ENCODE data around the gene MS4A4E.
"Not testable (repeated sequence)": the region's sequence is repeated elsewhere in the genome, so short reads cannot be mapped to it uniquely, and the experiment has no call there.

The MS4A4E gene

GRCh38 chr11:60242740-60243239 is at the start of gene MS4A4E:
Gene MS4A4E, minus strand, starts transcription at chr11:60243137. Its CDS starts 13,082 bp downstream, at chr11:60230055.
- no peaks in the 10 kb centered on the region for H3K9me3 ChIP-seq (ENCODE audit: control insufficient read depth, insufficient read depth, low read length)
- no peaks in the 10 kb centered on the region for H3K36me3 ChIP-seq (ENCODE audit: insufficient read depth, low read length)
- no peak within 1 kb of the TSS for H3K9ac ChIP-seq (ENCODE audit: low read depth, low read length)
- H3K4me1 ChIP-seq (ENCODE audit: insufficient read depth, low read length): no peaks in the 10 kb centered on the region

DNA sequence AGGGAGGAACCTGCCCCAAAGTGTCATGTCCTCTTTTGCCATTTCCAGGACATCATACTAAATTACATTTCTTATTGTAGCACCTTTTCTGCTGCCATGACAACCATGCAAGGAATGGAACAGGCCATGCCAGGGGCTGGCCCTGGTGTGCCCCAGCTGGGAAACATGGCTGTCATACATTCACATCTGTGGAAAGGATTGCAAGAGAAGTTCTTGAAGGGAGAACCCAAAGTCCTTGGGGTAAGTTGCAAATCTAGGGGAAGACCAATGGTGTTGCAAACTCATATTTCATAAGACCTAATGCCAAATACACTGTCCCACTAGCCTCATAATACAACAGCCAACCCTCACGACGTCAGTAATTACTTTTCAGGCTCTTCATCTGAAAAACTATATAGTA is 49.2 kb upstream of the MS4A4E start:
- no peaks in the 10 kb centered on the region for H3K4me1 ChIP-seq (ENCODE audit: insufficient read depth, low read length)
- H3K9ac ChIP-seq (ENCODE audit: low read depth, low read length): no peak overlapping the region
- H3K36me3 ChIP-seq (ENCODE audit: insufficient read depth, low read length): no peaks in the 10 kb centered on the region
- no peaks in the 10 kb centered on the region; the same call in 1 of the 2 replicates for H3K9me3 ChIP-seq (ENCODE audit: control insufficient read depth, insufficient read depth, low read length)

DNA sequence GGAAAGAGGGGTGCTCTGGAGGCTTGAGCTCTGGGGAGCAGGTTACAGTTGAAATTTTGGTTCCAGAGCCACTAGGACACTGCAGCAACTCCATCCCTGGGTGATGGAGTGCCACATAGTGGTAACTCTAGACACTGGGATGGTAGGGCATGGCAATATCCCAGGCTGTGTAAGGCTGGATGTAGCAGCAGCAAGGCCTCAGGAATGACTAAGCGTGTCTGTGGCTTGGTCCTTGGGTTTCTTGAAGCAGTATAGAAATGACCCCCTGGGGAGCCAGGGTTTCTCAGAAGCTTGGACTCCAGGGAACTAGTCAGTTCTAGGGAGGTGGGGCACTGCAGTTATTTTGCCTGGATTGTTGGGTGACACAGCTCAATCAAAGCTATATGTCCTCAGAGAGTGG is 45.6 kb upstream of the MS4A4E start:
- no peaks in the 10 kb centered on the region; the same call in 1 of the 2 replicates for H3K9me3 ChIP-seq (ENCODE audit: control insufficient read depth, insufficient read depth, low read length)
- H3K9ac ChIP-seq (ENCODE audit: low read depth, low read length): no peak overlapping the region
- no peaks in the 10 kb centered on the region for H3K36me3 ChIP-seq (ENCODE audit: insufficient read depth, low read length)
- no peaks in the 10 kb centered on the region for H3K4me1 ChIP-seq (ENCODE audit: insufficient read depth, low read length)

GRCh38 chr11:60285411-60286126 is 42.6 kb upstream of the MS4A4E start:
- H3K36me3 ChIP-seq (ENCODE audit: insufficient read depth, low read length); H3K9me3 ChIP-seq (ENCODE audit: control insufficient read depth, insufficient read depth, low read length); H3K4me1 ChIP-seq (ENCODE audit: insufficient read depth, low read length); H3K9ac ChIP-seq (ENCODE audit: low read depth, low read length): not testable (repeated sequence)

DNA sequence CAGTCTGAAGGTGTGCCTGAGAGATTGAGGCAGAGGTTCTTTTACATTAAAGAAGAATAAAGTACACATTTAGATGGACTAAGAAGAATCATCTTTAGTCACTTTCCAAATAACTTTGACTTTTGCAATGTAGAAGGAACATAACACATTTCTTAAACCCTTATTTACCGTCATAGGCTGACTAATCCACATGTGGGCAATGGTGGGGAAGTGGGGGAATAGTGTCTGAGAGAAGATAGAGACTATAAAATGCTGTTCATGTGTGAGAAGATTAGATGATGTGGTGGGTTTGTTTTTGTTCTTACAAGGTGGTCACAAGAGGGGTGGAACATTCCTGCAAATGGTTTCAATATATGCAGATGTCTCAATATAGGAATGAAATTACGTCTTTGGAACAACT is 39.3 kb upstream of the MS4A4E start:
- H3K36me3 ChIP-seq (ENCODE audit: insufficient read depth, low read length): no peaks in the 10 kb centered on the region
- H3K9ac ChIP-seq (ENCODE audit: low read depth, low read length): no peak overlapping the region
- H3K4me1 ChIP-seq (ENCODE audit: insufficient read depth, low read length): no peaks in the 10 kb centered on the region

DNA sequence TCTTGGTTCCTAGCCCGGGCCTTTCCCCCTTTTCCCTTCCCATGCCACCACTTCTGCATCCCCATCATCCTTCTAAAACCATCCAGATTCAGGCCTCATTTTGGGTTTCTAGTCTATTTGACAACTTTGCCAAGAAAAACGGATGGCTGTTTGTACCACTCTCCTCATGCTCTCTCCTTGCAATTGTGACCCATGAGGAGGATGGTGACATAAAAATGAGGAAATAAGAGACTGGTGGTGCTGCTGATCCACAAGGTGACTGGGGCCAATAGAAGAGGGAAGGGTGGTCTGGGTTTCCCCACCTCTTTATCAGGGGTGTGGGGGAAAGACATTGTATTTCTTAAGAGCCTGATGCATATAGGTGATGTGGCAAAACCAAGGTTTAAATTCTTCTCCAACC is 38.5 kb upstream of the MS4A4E start:
- Histone ChIP-seq H3K9ac (ENCODE audit: low read depth, low read length) (no peak overlapping the region), H3K4me1 (ENCODE audit: insufficient read depth, low read length) (no peaks in the 10 kb centered on the region), H3K36me3 (ENCODE audit: insufficient read depth, low read length) (no peaks in the 10 kb centered on the region), H3K9me3 (ENCODE audit: control insufficient read depth, insufficient read depth, low read length) (no peaks in the 10 kb centered on the region; the same call in 1 of the 2 replicates)

More for the DNA sequence above, 39.3 kb upstream of the MS4A4E start:
- H3K9me3 ChIP-seq (ENCODE audit: control insufficient read depth, insufficient read depth, low read length): no peaks in the 10 kb centered on the region

DNA sequence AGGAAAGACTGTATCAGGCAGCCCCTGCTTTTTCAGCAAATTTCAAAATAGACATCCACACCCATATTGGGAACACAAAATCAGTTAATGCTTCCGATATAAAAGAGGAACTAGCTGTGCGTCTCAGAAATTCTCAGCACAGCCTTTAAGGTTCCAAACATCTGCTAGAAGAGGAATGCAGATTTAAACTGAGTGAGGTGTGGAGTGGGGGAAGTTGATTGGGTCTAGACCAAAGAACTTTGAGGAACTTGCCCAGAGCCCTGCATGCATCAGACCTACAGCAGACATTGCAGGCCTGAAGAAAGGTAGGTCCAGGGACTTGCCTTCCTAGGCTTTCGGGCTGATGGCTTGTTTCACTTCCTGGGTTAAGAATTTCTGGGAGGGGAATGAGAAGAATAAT is 37.5 kb upstream of the MS4A4E start, which contains the start of gene MS4A4A:
TSS of gene MS4A4A (plus strand) at position 255 of the 400 bp plus-strand sequence. CDS start at position 265, 10 bp downstream.
- Histone ChIP-seq H3K4me1 (ENCODE audit: insufficient read depth, low read length) (no peaks in the 10 kb centered on the region), H3K9me3 (ENCODE audit: control insufficient read depth, insufficient read depth, low read length) (no peaks in the 10 kb centered on the region; the same call in 1 of the 2 replicates), H3K9ac (ENCODE audit: low read depth, low read length) (no peak within 1 kb of the TSS), H3K36me3 (ENCODE audit: insufficient read depth, low read length) (no peaks in the 10 kb centered on the region)

- no peaks in the 10 kb centered on the region; the same call in 1 of the 2 replicates for H3K9me3 ChIP-seq (ENCODE audit: control insufficient read depth, insufficient read depth, low read length)
- H3K4me1 ChIP-seq (ENCODE audit: insufficient read depth, low read length): no peaks in the 10 kb centered on the region
- no peaks in the 10 kb centered on the region for H3K36me3 ChIP-seq (ENCODE audit: insufficient read depth, low read length)
- H3K9ac ChIP-seq (ENCODE audit: low read depth, low read length): no peak overlapping the region
Measured at GRCh38 chr11:60274416-60274815, 31.5 kb upstream of the MS4A4E start.

- H3K9ac ChIP-seq (ENCODE audit: low read depth, low read length): no peak overlapping the region
- H3K9me3 ChIP-seq (ENCODE audit: control insufficient read depth, insufficient read depth, low read length): no peaks in the 10 kb centered on the region
- no peaks in the 10 kb centered on the region for H3K36me3 ChIP-seq (ENCODE audit: insufficient read depth, low read length)
Measured at GRCh38 chr11:60265373-60266214, 22.7 kb upstream of the MS4A4E start.

GRCh38 chr11:60264644-60265043 is 21.7 kb upstream of the MS4A4E start:
- Histone ChIP-seq H3K9me3 (ENCODE audit: control insufficient read depth, insufficient read depth, low read length) (no peaks in the 10 kb centered on the region), H3K36me3 (ENCODE audit: insufficient read depth, low read length) (no peaks in the 10 kb centered on the region), H3K9ac (ENCODE audit: low read depth, low read length) (no peak overlapping the region), H3K4me1 (ENCODE audit: insufficient read depth, low read length) (no peaks in the 10 kb centered on the region)

More at GRCh38 chr11:60265373-60266214, 22.7 kb upstream of the MS4A4E start:
- no peaks in the 10 kb centered on the region for H3K4me1 ChIP-seq (ENCODE audit: insufficient read depth, low read length)

GRCh38 chr11:60263402-60263801 is 20.5 kb upstream of the MS4A4E start:
- Histone ChIP-seq H3K9me3 (ENCODE audit: control insufficient read depth, insufficient read depth, low read length) (no peaks in the 10 kb centered on the region), H3K9ac (ENCODE audit: low read depth, low read length) (no peak overlapping the region), H3K36me3 (ENCODE audit: insufficient read depth, low read length) (no peaks in the 10 kb centered on the region), H3K4me1 (ENCODE audit: insufficient read depth, low read length) (no peaks in the 10 kb centered on the region)

DNA sequence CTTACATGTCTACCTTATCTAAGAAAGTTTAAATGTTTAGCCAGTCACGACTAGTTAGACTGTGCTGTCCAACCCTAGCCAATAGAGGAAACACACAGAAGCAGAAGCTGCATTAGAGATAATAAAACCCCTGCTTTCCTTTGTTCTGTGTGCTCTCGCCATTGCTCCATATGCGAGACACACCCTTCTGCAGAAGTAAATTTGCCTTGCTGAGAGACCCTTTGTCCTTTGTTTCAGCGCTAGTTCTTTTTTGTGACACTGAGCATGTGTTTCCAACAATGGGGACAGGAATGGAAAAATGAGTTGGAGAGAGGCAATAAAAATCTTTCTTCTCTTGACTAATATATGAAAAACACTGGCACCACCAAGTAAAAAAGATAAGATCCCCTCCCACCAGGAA is 18.1 kb upstream of the MS4A4E start:
- H3K4me1 ChIP-seq (ENCODE audit: insufficient read depth, low read length): no peaks in the 10 kb centered on the region
- H3K9ac ChIP-seq (ENCODE audit: low read depth, low read length): no peak overlapping the region
- H3K36me3 ChIP-seq (ENCODE audit: insufficient read depth, low read length): no peaks in the 10 kb centered on the region

GRCh38 chr11:60257956-60258722 is 15.2 kb upstream of the MS4A4E start:
- Histone ChIP-seq H3K9me3 (ENCODE audit: control insufficient read depth, insufficient read depth, low read length) (no peaks in the 10 kb centered on the region), H3K36me3 (ENCODE audit: insufficient read depth, low read length) (no peaks in the 10 kb centered on the region), H3K9ac (ENCODE audit: low read depth, low read length) (no peak overlapping the region), H3K4me1 (ENCODE audit: insufficient read depth, low read length) (no peaks in the 10 kb centered on the region)

More for the DNA sequence above, 18.1 kb upstream of the MS4A4E start:
- H3K9me3 ChIP-seq (ENCODE audit: control insufficient read depth, insufficient read depth, low read length): no peaks in the 10 kb centered on the region

Data from ES-I3 (cell line).